Prostate gland (tissue), 2 donors: Measurements from ENCODE around the gene SYT7.

Experiments
- CTCF ChIP-seq, 4 experiments: fragments of 200-600 bp in 2 of 4; fragments of 450-650 bp in 2 of 4; sonication (generic) in 2 of 4; IDR thresholded peaks; 1 replicate in 3 of 4; 2 replicates in 1 of 4; pipeline ENCODE4 v1.5.1; 2016 to 2019; ENCODE audit warnings: antibody characterized with exemption in 4 of 4, mild to moderate bottlenecking in 2 of 4, moderate library complexity in 2 of 4
- POLR2A ChIP-seq: fragments of 450-650 bp; IDR thresholded peaks from one replicate; pipeline ENCODE4 v1.6.1; 2016; ENCODE audit warnings: antibody characterized with exemption, mild to moderate bottlenecking

- TF ChIP-seq CTCF (IDR thresholded peaks at IDR 0.05) (no peak), POLR2A (no peak)
Observed at GRCh38 chr11:61512435-61512834, 68.4 kb downstream of the SYT7 start.
